Body of pancreas (tissue), 4 donors: ENCODE data around the gene HELZ2.

ENCODE experiments used
- CTCF ChIP-seq, 7 experiments: fragments of 450-650 bp in 4 of 7; fragments of 200-600 bp in 3 of 7; sonication (generic) in 3 of 7; IDR thresholded peaks; one replicate each; pipeline ENCODE4 v1.5.1; 2016 to 2019; ENCODE audit warnings: antibody characterized with exemption in 7 of 7
- POLR2A ChIP-seq, 3 donors: fragments of 450-650 bp; IDR thresholded peaks; one replicate each; pipeline ENCODE4 v1.6.1; 2016; ENCODE audit warnings: antibody characterized with exemption in 3 of 3, mild to moderate bottlenecking in 2 of 3

GRCh38 chr20:63553251-63553932 is 20.6 kb downstream of the HELZ2 start:
- TF ChIP-seq POLR2A (IDR thresholded peaks at IDR 0.05) (no peak), CTCF (IDR thresholded peaks at IDR 0.05) (no peak)
